HepG2 (cell line): Measurements from ENCODE around the gene SMOC1.

ENCODE experiments used
- EP300 ChIP-seq, 3 experiments: sonication (generic) in 1 of 3; formaldehyde crosslinking in 1 of 3; IDR thresholded peaks; 2 replicates each; pipeline versions ENCODE4 v1.5.1 to v1.6.1; 2011 to 2020; ENCODE audit warnings: low read depth in 2 of 3, low read length in 2 of 3, borderline replicate concordance in 1 of 3, improper control_type of control experiment in 1 of 3, mild to moderate bottlenecking in 1 of 3, missing genetic modification reagents in 1 of 3, moderate library complexity in 1 of 3
- NBN ChIP-seq: fragments of 450-650 bp; conservative IDR thresholded peaks from 2 replicates; pipeline ENCODE4 v1.6.1; 2017
- ZNF207 ChIP-seq: fragments of 450-650 bp; IDR thresholded peaks from 2 replicates; pipeline ENCODE4 v1.6.1; 2016; ENCODE audit warnings: antibody characterized with exemption, borderline replicate concordance

DNA sequence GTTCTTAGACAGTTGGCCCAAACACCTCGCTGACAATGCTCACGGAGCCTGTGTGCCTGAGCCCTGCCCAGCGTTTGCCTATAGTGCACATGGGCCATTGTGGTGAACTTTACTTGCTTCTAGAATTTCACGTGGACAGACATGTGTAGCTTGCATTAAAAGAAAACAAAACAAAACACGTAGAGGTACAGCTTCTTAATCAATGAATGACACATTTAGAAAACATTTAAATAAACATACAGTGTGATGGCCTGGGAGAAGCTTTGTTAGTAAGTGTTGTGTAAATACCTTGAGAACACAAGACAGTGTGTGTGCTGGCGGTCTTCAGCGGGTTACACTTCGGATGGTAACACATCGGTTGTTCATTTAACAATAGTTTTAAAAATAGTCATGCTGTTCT is 38.1 kb downstream of the SMOC1 start:
- TF ChIP-seq ZNF207 (no peak), NBN (no peak), EP300 (IDR thresholded peaks at IDR 0.05; ENCODE audit: low read depth in 2 of 2, low read length in 2 of 2) (0 out of 4 replicates have a peak, but pooled peaks of 1 of the 2 experiments have one; percentile 14), EP300 (CRISPR knock-in tag; IDR thresholded peaks at IDR 0.05; ENCODE audit: borderline replicate concordance) (no peak)
